Caco-2 (cell line): ENCODE measurements around the gene TRAM2. TPM values are rescaled to one million over a fixed set of nuclear protein-coding genes. Genes with fewer than 3 reads are reported as not detected.
A peak's percentile ranks its signal among the peaks of the same experiment; 100 is the strongest.

Experiments used
- BruUV-seq: library from RNA; stranded (reverse); fragments of 400-500 nt; replicated peaks from 2 replicates; lab custom pipeline; 2021; lab: Mats Ljungman, UMichigan
- CTCF ChIA-PET: fragments of 300-600 bp; sonication (Branson Sonifier 250); formaldehyde crosslinking; loops from one replicate; lab custom pipeline; 2022; ENCODE audit warnings: antibody characterized with exemption; lab: Charles Lee
- POLR2A ChIA-PET: fragments of 300-600 bp; sonication (Branson Sonifier 250); formaldehyde crosslinking; loops from one replicate; lab custom pipeline; 2022; ENCODE audit warnings: antibody characterized with exemption; lab: Charles Lee
- DNase-seq, 2 experiments: peaks; one replicate each; pipeline versions ENCODE4 v3.0.0 to v3.0.0-alpha.2; 2020 to 2022
- H3K27me3 ChIP-seq: replicated peaks from 2 replicates; pipeline ENCODE4 v1.6.0; 2011; ENCODE audit warnings: low read length; ENCODE audit not compliant: control insufficient read depth, insufficient read depth
- H3K36me3 ChIP-seq: 2 replicates; pipeline ENCODE4 v1.5.1; 2011; ENCODE audit warnings: low read length; ENCODE audit not compliant: control insufficient read depth, insufficient read depth
- H3K4me1 ChIP-seq: fragments of 250-450 bp; sonication (Bioruptor Pico); 2 replicates; pipeline ENCODE4 v1.5.1; 2020; ENCODE audit warnings: mild to moderate bottlenecking
- H3K4me3 ChIP-seq: 2 replicates; pipeline ENCODE4 v1.5.1; 2011; ENCODE audit warnings: low read depth, mild to moderate bottlenecking, control low read depth, low read length
- H3K9me3 ChIP-seq: fragments of 250-450 bp; sonication (Bioruptor Pico); 2 replicates; pipeline ENCODE4 v1.5.1; 2020; ENCODE audit warnings: mild to moderate bottlenecking, moderate library complexity
- H3K27ac Mint-ChIP-seq: one replicate; pipeline ENCODE4 v1.8.0; 2022; ENCODE audit warnings: mixed read lengths; ENCODE audit not compliant: unreplicated experiment
- H3K27me3 Mint-ChIP-seq: one replicate; pipeline ENCODE4 v1.8.0; 2022; ENCODE audit warnings: mixed read lengths; ENCODE audit not compliant: insufficient read depth, unreplicated experiment
- H3K36me3 Mint-ChIP-seq: one replicate; pipeline ENCODE4 v1.8.0; 2022; ENCODE audit warnings: mild to moderate bottlenecking, mixed read lengths; ENCODE audit not compliant: insufficient read depth, unreplicated experiment
- H3K4me1 Mint-ChIP-seq: one replicate; pipeline ENCODE4 v1.8.0; 2022; ENCODE audit warnings: low read depth, mixed read lengths; ENCODE audit not compliant: unreplicated experiment
- H3K4me3 Mint-ChIP-seq: one replicate; pipeline ENCODE4 v1.8.0; 2022; ENCODE audit warnings: mild to moderate bottlenecking, moderate library complexity, mixed read lengths; ENCODE audit not compliant: unreplicated experiment
- H3K9me3 Mint-ChIP-seq: one replicate; pipeline ENCODE4 v1.8.0; 2022; ENCODE audit warnings: mixed read lengths; ENCODE audit not compliant: unreplicated experiment
- intact Hi-C: fragments of 100-400 bp; cut with micrococcal nuclease; formaldehyde crosslinking; loops from one replicate; pipeline ENCODE4 v1.10.0; 2022; ENCODE audit not compliant: unreplicated experiment
- total RNA-seq: library from RNA; stranded (reverse); gene quantifications from 2 replicates; pipeline ENCODE4 v1.2.3, GENCODE V29; 2022
- TF ChIP-seq, protein P1 (sequence below), 2 experiments: fragments of 200-600 bp in 1 of 2; IDR thresholded peaks; 1 replicate in 1 of 2; 2 replicates in 1 of 2; pipeline versions ENCODE4 v1.5.1 to v1.8.0; 2011 to 2022; ENCODE audit warnings: antibody characterized with exemption in 1 of 2, control low read depth in 1 of 2, inconsistent platforms in 1 of 2, low read depth in 1 of 2, low read length in 1 of 2, mild to moderate bottlenecking in 1 of 2, moderate library complexity in 1 of 2; ENCODE audit not compliant: insufficient read depth in 1 of 2, severe bottlenecking in 1 of 2, unreplicated experiment in 1 of 2

TRAM2 gene
- total RNA-seq, 1 experiment from 2014 or later = 71.6 TPM

DNA sequence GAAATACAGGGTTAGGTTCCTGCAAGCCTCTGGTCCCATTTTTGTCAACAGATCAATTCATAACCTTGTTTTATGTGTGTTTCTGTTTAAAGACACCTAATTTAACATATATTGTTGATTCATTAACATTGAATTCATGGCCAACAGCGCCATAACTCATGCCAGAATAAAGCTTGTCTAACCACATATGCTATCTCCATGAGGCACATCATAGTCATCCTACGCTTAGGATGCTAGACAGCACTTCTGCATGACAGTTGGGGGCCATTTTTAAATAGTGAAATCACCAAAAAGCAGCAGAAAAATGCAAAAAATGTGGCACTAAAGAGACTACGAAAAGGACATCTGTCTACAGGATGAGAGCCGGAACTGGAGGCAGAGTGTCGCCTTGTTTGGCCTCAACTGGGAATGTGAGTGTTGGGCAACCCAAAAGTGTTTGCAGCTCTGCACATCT, 37.9 kb downstream of the TRAM2 start:
- TF ChIP-seq, protein P1, sequence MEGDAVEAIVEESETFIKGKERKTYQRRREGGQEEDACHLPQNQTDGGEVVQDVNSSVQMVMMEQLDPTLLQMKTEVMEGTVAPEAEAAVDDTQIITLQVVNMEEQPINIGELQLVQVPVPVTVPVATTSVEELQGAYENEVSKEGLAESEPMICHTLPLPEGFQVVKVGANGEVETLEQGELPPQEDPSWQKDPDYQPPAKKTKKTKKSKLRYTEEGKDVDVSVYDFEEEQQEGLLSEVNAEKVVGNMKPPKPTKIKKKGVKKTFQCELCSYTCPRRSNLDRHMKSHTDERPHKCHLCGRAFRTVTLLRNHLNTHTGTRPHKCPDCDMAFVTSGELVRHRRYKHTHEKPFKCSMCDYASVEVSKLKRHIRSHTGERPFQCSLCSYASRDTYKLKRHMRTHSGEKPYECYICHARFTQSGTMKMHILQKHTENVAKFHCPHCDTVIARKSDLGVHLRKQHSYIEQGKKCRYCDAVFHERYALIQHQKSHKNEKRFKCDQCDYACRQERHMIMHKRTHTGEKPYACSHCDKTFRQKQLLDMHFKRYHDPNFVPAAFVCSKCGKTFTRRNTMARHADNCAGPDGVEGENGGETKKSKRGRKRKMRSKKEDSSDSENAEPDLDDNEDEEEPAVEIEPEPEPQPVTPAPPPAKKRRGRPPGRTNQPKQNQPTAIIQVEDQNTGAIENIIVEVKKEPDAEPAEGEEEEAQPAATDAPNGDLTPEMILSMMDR (IDR thresholded peaks at IDR 0.05; ENCODE audit: insufficient read depth in 1 of 2, low read depth in 1 of 2, low read length in 1 of 2, severe bottlenecking in 1 of 2, unreplicated experiment in 1 of 2) = no peak

GRCh38 chr6:52538252-52538900, 38.5 kb downstream of the TRAM2 start:
- ChIA-PET CTCF (no interaction called here), POLR2A (no interaction called here)
- Histone ChIP-seq H3K9me3 (no peaks in the 10 kb centered on the region), H3K4me3 (no peak overlapping the region), H3K36me3 (no peaks in the 10 kb centered on the region; the same call in none of the 2 replicates), H3K4me1 (peaks cover 2% of the 10 kb centered on the region; the same call in 1 of the 2 replicates), H3K27me3 (no peaks in the 10 kb centered on the region)
- Mint-ChIP-seq H3K9me3 (no peaks in the 10 kb centered on the region), H3K4me3 (no peak overlapping the region), H3K36me3 (peaks cover 28% of the 10 kb centered on the region), H3K27me3 (no peaks in the 10 kb centered on the region), H3K27ac (no peak overlapping the region), H3K4me1 (peaks cover 8% of the 10 kb centered on the region)
- intact Hi-C loops = no loop called here
- no peak for DNase-seq
- no TSS peak for BruUV-seq
- TF ChIP-seq, protein P1 (IDR thresholded peaks at IDR 0.05; ENCODE audit: insufficient read depth in 1 of 2, low read depth in 1 of 2, low read length in 1 of 2, severe bottlenecking in 1 of 2, unreplicated experiment in 1 of 2) = no peak

More for the DNA sequence above, 37.9 kb downstream of the TRAM2 start:
- Histone ChIP-seq H3K4me3 (no peak overlapping the region), H3K36me3 (no peaks in the 10 kb centered on the region; the same call in none of the 2 replicates), H3K4me1 (peaks cover 8% of the 10 kb centered on the region; the same call in 1 of the 2 replicates), H3K27me3 (no peaks in the 10 kb centered on the region), H3K9me3 (no peaks in the 10 kb centered on the region)
- H3K9me3 Mint-ChIP-seq = no peaks in the 10 kb centered on the region
- ChIA-PET CTCF (no interaction called here), POLR2A (no interaction called here)
- H3K4me1 Mint-ChIP-seq = peaks cover 11% of the 10 kb centered on the region
- BruUV-seq = no TSS peak
- intact Hi-C loops = no loop called here
- H3K27ac Mint-ChIP-seq = no peak overlapping the region
- no peaks in the 10 kb centered on the region for H3K27me3 Mint-ChIP-seq
- H3K4me3 Mint-ChIP-seq = no peak overlapping the region
- H3K36me3 Mint-ChIP-seq = peaks cover 23% of the 10 kb centered on the region
- no peak for DNase-seq

DNA sequence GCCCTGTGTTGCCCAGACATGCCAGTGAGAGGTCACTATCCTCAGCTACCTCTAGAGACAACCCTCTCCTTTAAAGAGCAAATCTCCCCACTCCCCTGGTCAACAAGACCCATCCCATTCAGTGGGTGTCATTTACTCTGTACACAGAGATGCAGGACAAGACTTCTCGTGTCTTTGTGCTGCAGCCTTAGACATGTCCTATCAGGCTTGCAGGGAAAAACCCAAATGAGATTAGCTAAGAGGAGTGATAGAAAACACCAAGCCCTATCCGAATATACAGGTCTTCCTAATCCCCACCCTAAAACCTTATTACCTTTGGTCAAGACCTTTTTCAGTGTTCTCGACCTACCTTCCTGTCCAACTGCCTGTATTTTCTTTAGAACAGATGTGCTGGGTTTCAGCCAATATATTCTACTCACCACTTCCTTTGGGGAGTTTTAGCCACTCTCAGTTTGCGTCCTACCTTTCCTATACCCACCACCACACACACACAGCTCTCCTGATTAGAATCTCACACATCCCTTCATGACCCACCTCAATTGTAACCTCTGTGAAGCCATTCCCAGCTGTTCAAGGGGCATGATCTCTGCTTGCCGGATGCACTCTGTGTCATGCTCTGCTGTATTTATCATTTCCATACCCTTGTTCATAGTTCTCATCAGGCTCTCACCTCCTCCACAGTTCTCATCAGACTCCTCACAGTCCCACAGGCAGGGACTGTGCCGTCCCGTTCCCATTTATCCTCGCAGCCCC, 39.7 kb downstream of the TRAM2 start:
- Histone ChIP-seq H3K27me3 (no peaks in the 10 kb centered on the region), H3K4me3 (no peak overlapping the region), H3K4me1 (no peaks in the 10 kb centered on the region), H3K9me3 (no peaks in the 10 kb centered on the region), H3K36me3 (no peaks in the 10 kb centered on the region; the same call in none of the 2 replicates)
- peak overlapping the region; percentile 58 for H3K27ac Mint-ChIP-seq
- ChIA-PET POLR2A (no interaction called here), CTCF (interaction anchor here (0.6 kb wide), 2 partner anchors 12 to 129 kb away, joined by 3 to 5 read pairs; no protein-coding TSS in a partner anchor)
- H3K27me3 Mint-ChIP-seq = no peaks in the 10 kb centered on the region
- H3K9me3 Mint-ChIP-seq = no peaks in the 10 kb centered on the region
- peaks cover 28% of the 10 kb centered on the region for H3K36me3 Mint-ChIP-seq
- no peak overlapping the region for H3K4me3 Mint-ChIP-seq
- TF ChIP-seq, protein P1 (IDR thresholded peaks at IDR 0.05; ENCODE audit: insufficient read depth in 1 of 2, low read depth in 1 of 2, low read length in 1 of 2, severe bottlenecking in 1 of 2, unreplicated experiment in 1 of 2) = no peak
- intact Hi-C loops = no loop called here
- BruUV-seq = no TSS peak
- peaks cover 8% of the 10 kb centered on the region for H3K4me1 Mint-ChIP-seq
- DNase-seq = no peak
